Activated T-cell treated with anti-CD3 and anti-CD28 coated beads for 1 hour (primary cell): ENCODE data around the gene SEMA6A.

Experiments
- DNase-seq: peaks from one replicate; pipeline ENCODE4 v3.0.0-alpha.2; 2020; ENCODE audit warnings: low read depth

SEMA6A gene, protein sequence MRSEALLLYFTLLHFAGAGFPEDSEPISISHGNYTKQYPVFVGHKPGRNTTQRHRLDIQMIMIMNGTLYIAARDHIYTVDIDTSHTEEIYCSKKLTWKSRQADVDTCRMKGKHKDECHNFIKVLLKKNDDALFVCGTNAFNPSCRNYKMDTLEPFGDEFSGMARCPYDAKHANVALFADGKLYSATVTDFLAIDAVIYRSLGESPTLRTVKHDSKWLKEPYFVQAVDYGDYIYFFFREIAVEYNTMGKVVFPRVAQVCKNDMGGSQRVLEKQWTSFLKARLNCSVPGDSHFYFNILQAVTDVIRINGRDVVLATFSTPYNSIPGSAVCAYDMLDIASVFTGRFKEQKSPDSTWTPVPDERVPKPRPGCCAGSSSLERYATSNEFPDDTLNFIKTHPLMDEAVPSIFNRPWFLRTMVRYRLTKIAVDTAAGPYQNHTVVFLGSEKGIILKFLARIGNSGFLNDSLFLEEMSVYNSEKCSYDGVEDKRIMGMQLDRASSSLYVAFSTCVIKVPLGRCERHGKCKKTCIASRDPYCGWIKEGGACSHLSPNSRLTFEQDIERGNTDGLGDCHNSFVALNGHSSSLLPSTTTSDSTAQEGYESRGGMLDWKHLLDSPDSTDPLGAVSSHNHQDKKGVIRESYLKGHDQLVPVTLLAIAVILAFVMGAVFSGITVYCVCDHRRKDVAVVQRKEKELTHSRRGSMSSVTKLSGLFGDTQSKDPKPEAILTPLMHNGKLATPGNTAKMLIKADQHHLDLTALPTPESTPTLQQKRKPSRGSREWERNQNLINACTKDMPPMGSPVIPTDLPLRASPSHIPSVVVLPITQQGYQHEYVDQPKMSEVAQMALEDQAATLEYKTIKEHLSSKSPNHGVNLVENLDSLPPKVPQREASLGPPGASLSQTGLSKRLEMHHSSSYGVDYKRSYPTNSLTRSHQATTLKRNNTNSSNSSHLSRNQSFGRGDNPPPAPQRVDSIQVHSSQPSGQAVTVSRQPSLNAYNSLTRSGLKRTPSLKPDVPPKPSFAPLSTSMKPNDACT

GRCh38 chr5:116574367-116575325 is at the start of gene SEMA6A:
TSS of gene SEMA6A (minus strand) at chr5:116574823. CDS start at chr5:116504944, 69,879 bp downstream.
- DNase-seq: no peak

DNA sequence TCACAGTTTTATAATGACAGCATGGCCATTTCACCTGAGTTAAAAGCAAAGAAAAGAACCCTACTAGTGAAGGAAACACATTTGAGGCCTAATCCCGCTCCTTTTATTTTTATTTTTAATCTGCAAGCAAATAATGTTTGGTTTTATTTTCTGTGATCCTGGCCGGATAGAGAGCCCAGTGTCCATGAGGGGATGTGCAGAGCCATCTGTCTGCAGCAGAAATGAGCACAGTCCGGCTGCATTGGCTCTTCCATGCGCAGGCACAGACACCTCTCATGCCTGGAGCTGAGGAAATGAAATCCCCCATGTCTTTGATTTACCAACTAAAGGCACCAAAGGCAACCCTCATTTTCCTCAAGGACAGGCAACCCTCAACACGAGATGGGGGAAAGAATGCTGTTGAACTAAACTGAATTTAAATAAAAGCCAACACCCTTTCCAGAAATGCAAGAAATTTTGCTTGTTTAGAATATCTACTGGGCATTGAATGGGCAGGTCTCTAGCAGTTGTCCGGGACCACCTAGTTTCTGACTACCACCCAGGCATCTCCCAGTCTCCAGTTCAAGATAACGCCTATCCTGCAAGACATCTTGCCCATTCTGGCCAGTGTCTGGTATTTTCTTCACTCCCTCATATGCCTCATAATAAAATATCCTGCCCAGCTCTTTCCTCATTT is 47.9 kb upstream of the SEMA6A start:
- no peak for DNase-seq

GRCh38 chr5:116621599-116621998 is 47.0 kb upstream of the SEMA6A start:
- no peak for DNase-seq

- DNase-seq: no peak
Measured at GRCh38 chr5:116616876-116617275, 42.3 kb upstream of the SEMA6A start.

- no peak for DNase-seq
Measured at GRCh38 chr5:116614603-116614920, 39.9 kb upstream of the SEMA6A start.

- DNase-seq: no peak
Measured at GRCh38 chr5:116613445-116613844, 38.8 kb upstream of the SEMA6A start.

- DNase-seq: no peak
Measured at GRCh38 chr5:116612431-116612830, 37.8 kb upstream of the SEMA6A start.

- DNase-seq: no peak
Measured at GRCh38 chr5:116605310-116606070, 30.9 kb upstream of the SEMA6A start.

- DNase-seq: no peak
Measured at GRCh38 chr5:116604805-116605204, 30.2 kb upstream of the SEMA6A start.

- DNase-seq: no peak
Measured at GRCh38 chr5:116600876-116601275, 26.3 kb upstream of the SEMA6A start.

GRCh38 chr5:116598911-116599310 is 24.3 kb upstream of the SEMA6A start:
- no peak for DNase-seq

- no peak for DNase-seq
Measured at GRCh38 chr5:116595498-116595897, 20.9 kb upstream of the SEMA6A start.

GRCh38 chr5:116593340-116593739 is 18.7 kb upstream of the SEMA6A start:
- no peak for DNase-seq

DNA sequence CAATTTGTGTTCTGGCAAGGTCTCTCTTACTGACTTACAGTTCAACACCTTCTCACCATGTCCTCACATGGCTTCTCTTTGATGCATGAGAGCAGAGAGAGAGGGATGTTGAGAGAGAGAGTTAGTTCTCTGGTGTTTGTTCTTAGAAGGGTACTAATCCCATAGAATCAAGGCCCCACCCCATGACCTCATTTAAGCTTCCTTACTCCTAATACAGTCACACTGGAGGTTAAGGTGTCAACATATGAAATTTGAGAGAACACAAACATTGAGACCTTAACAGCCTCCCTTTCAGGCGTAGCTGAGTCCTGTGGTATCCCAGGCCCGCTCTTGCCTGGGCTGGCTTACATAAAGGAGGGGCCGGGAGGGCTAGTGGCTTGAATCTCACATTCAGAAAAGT is 10.6 kb upstream of the SEMA6A start:
- no peak for DNase-seq

DNA sequence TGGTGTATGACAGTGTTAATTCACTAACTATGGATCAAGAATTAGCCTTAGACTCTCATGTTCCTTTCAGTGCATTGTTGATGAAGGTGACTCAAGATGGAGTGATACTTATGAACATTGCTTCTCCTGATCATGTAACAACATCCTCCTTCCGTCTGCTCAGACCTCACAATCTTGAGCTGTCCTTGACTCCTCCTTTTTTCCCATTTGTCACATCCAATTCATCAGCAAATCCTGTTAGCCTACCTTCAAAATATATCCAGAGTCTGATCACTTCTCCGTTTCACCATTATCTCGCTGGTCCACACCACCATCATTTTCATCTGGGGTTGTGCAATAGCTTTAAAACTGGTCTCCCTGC is 9.2 kb upstream of the SEMA6A start:
- DNase-seq: no peak

- DNase-seq: no peak
Measured at GRCh38 chr5:116583085-116583861, 8.7 kb upstream of the SEMA6A start.

GRCh38 chr5:116581910-116582309 is 7.3 kb upstream of the SEMA6A start:
- DNase-seq: no peak

DNA sequence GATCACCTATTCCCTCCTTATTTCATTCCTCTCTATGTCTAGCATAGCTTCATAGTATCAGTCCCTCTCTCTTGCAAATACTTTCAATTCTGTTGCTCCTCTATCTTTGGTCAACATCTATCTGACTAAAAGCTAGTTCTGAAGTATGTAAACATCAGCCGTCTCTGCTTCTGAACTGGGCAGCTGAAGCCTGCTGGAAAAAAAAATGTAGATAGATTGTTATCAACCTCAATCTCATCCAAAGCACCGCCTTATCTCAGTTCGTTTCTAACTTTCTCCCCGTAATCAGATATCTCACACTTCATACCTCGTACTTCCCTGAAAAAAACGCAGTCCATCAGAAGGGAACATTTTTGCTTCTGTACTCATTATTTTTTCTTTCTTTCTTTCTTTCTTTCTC is 4.5 kb upstream of the SEMA6A start:
- DNase-seq: no peak

GRCh38 chr5:116578676-116579075 is 4.1 kb upstream of the SEMA6A start:
- no peak for DNase-seq
